ENCODE data around the gene SRGAP3. TPM values are rescaled to one million over a fixed set of nuclear protein-coding genes. Genes with fewer than 3 reads are reported as not detected.

SRGAP3 gene
- total and polyA plus RNA-seq, 5 donors, result 1.4 to 7.9 (median 2.7) TPM

DNA sequence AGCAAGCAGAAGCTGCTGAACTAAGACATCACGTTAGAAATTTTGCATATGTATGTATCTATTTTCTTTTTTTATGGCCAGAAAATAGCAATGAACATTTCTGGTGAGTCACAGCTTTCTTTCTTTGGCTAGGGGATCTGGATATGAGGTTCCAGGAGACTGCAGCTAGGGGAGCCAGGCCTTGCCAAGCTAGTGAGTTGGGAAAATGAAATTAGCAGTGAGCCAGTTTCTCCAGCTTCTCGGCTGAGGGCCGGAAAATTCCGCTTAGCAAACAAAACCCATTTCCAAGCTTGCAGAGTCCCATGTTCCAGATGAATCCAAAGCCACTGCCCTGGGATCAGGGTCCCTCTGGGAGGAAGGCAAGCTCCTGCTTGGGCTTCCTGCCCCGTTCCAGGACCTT, 137.6 kb downstream of the SRGAP3 start:
- Histone ChIP-seq H3K4me3 (ENCODE audit: low read length) (no peak overlapping the region), H3K9me3 (ENCODE audit: control insufficient read depth, low read length) (no peaks in the 10 kb centered on the region), H3K27me3 (ENCODE audit: control insufficient read depth, insufficient read depth) (no peaks in the 10 kb centered on the region), H3K4me1 (ENCODE audit: control insufficient read depth, insufficient read depth, low read length) (no peaks in the 10 kb centered on the region), H3K27ac (ENCODE audit: low read length) (no peak overlapping the region)
- intact Hi-C loops (cut with DNase I), result no loop called here
- WGBS, result 35% methylated on average over 5 of the region's 5 CpGs
- peak; percentile 74 to 86 for ATAC-seq
- peak; percentile 63 to 85 (median 78) for DNase-seq

GRCh38 chr3:9111417-9111816, 138.0 kb downstream of the SRGAP3 start:
- Histone ChIP-seq H3K4me1 (ENCODE audit: control insufficient read depth, insufficient read depth, low read length) (no peaks in the 10 kb centered on the region), H3K9me3 (ENCODE audit: control insufficient read depth, low read length) (no peaks in the 10 kb centered on the region), H3K27me3 (ENCODE audit: control insufficient read depth, insufficient read depth) (no peaks in the 10 kb centered on the region), H3K4me3 (ENCODE audit: low read length) (no peak overlapping the region), H3K27ac (ENCODE audit: low read length) (no peak overlapping the region)
- WGBS, result 80% methylated on average over 7 of the region's 7 CpGs
- DNase-seq (peak in 2 of 3 donors; percentile 25 to 62), ATAC-seq (peak; percentile 12 to 17)
- intact Hi-C loops (cut with DNase I), result no loop called here

- no peak overlapping the region for H3K27ac ChIP-seq (ENCODE audit: low read length)
- H3K9me3 ChIP-seq (ENCODE audit: control insufficient read depth, low read length), result no peaks in the 10 kb centered on the region
- H3K27me3 ChIP-seq (ENCODE audit: control insufficient read depth, insufficient read depth), result no peaks in the 10 kb centered on the region
- peak in 1 of 2 donors; percentile 9 for ATAC-seq
- intact Hi-C loops (cut with DNase I), result no loop called here
- no peak overlapping the region for H3K4me3 ChIP-seq (ENCODE audit: low read length)
- no peak for DNase-seq
- WGBS, result 86% methylated on average over 5 of the region's 5 CpGs
- H3K4me1 ChIP-seq (ENCODE audit: control insufficient read depth, insufficient read depth, low read length), result no peaks in the 10 kb centered on the region
These were observed 138.6 kb downstream of the SRGAP3 start for GRCh38 chr3:9110802-9111201.

DNA sequence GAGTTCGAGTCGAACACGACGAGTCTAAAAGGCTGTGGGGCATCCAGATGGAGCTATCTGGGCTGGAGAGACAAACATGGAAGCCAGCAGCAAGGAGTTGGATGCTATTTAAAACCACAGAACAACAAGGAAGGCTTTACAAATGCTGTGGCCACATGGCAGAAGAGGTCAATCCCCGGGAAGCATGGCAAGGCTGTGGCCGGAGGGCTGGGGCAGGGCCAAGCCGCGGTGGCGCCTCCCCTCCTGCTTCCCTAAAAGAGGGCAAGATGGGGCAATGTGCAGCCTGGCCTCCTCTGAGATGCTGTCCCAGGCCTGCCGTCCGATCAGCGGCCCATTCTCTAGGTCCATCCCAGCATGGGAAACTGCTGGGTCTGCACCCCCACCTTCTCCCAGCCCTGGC, 139.1 kb downstream of the SRGAP3 start:
- ATAC-seq (peak; percentile 38 to 54), DNase-seq (peak in 2 of 3 donors; percentile 46 to 68)
- intact Hi-C loops (cut with DNase I), result no loop called here
- 90% methylated on average over 12 of the region's 12 CpGs for WGBS
- Histone ChIP-seq H3K27me3 (ENCODE audit: control insufficient read depth, insufficient read depth) (no peaks in the 10 kb centered on the region), H3K27ac (ENCODE audit: low read length) (no peak overlapping the region), H3K4me3 (ENCODE audit: low read length) (no peak overlapping the region), H3K9me3 (ENCODE audit: control insufficient read depth, low read length) (no peaks in the 10 kb centered on the region), H3K4me1 (ENCODE audit: control insufficient read depth, insufficient read depth, low read length) (no peaks in the 10 kb centered on the region)

- 71% methylated on average over 3 of the region's 3 CpGs for WGBS
- peak in 1 of 2 donors; percentile 23 for ATAC-seq
These were observed 139.9 kb downstream of the SRGAP3 start for GRCh38 chr3:9109568-9109914.

DNA sequence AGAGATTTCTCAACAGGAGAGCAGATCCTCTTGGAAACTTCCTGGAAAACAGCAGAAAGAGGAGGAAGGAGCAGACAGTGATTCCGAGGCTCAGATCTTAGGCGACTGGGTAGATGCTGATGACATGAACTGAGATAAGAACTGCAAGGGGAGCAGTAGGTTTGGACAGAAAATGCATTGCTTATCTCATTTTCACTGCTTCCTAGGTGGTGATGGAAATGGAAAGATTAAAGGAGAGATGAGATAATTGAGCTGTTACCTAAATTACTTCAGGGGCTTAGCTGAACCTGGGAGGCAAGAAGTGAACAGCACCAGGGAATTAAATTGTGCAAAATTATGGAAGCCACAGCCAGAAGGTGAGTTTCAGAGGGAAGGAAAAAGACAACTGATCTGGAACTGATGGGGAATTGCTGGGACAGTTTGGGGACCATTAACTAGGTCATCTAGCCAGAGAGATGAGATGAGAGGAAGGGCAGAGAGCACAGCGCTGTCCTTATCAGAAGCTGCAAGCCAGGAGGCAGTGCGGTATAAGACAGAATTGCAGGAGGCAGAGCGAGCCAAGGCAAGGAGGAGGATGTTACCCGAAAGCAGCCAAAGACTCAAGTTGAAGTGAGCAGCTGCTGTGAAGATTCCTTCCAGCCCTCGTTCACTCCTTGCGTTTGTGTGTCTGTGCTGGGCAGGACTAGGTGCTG, 140.4 kb downstream of the SRGAP3 start:
- intact Hi-C loops (cut with DNase I), result no loop called here
- no peak for DNase-seq
- no peaks in the 10 kb centered on the region for H3K9me3 ChIP-seq (ENCODE audit: control insufficient read depth, low read length)
- 50% methylated on average over 8 of the region's 8 CpGs for whole genome bisulfite sequencing
- H3K4me3 ChIP-seq (ENCODE audit: low read length), result no peak overlapping the region
- H3K27me3 ChIP-seq (ENCODE audit: control insufficient read depth, insufficient read depth), result no peaks in the 10 kb centered on the region
- no peak overlapping the region for H3K27ac ChIP-seq (ENCODE audit: low read length)
- H3K4me1 ChIP-seq (ENCODE audit: control insufficient read depth, insufficient read depth, low read length), result no peaks in the 10 kb centered on the region
- ATAC-seq, result no peak

More at GRCh38 chr3:9109568-9109914, 139.9 kb downstream of the SRGAP3 start:
- H3K27ac ChIP-seq (ENCODE audit: low read length), result no peak overlapping the region
- no peaks in the 10 kb centered on the region for H3K4me1 ChIP-seq (ENCODE audit: control insufficient read depth, insufficient read depth, low read length)
- H3K27me3 ChIP-seq (ENCODE audit: control insufficient read depth, insufficient read depth), result no peaks in the 10 kb centered on the region
- intact Hi-C loops (cut with DNase I), result no loop called here
- H3K4me3 ChIP-seq (ENCODE audit: low read length), result no peak overlapping the region
- DNase-seq, result no peak
- no peaks in the 10 kb centered on the region for H3K9me3 ChIP-seq (ENCODE audit: control insufficient read depth, low read length)

DNA sequence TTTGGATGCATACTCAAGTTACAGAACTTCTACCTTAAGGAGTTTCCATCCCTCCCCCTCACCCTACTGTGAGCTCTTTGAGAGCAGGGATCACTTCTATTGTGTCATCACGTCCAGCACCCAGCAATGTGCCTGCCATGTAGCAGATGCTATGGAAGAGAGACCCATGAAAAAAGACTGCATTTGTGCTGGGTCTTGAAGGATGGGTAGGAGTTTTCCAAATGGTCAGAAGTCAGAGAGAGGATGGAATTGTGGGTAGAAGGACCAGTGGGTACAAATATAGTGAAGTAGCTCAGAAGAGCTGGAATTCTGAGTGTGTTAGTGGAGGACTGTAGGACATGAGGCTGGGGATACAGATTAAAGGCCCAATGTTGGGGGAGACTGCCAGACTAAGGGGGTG, 141.7 kb downstream of the SRGAP3 start:
- Histone ChIP-seq H3K4me1 (ENCODE audit: control insufficient read depth, insufficient read depth, low read length) (no peaks in the 10 kb centered on the region), H3K9me3 (ENCODE audit: control insufficient read depth, low read length) (no peaks in the 10 kb centered on the region), H3K27me3 (ENCODE audit: control insufficient read depth, insufficient read depth) (no peaks in the 10 kb centered on the region), H3K27ac (ENCODE audit: low read length) (no peak overlapping the region), H3K4me3 (ENCODE audit: low read length) (no peak overlapping the region)
- WGBS, result 91% methylated on average over 1 of the region's 1 CpG
- ATAC-seq, result no peak
- intact Hi-C loops (cut with DNase I), result no loop called here
- DNase-seq, result no peak

DNA sequence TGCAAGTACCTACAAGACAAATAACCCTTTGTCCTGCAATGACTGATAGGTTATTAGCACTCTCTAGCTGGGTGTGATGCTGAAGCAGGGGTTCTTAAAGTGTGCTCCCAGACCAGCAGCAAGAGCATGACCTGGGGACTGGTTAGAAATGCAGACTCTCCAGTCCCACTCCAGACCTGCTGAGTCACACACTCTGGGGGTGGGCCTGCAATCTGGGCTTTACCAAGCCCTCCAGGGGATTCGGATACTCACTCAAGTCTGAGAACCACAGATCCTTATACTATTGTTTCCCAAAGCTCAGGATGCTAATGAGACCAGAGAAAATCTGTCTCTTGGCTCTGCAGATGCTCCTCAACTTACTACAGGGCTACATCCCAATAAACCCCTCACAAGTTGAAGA, 144.0 kb downstream of the SRGAP3 start:
- H3K4me1 ChIP-seq (ENCODE audit: control insufficient read depth, insufficient read depth, low read length), result no peaks in the 10 kb centered on the region
- intact Hi-C loops (cut with DNase I), result no loop called here
- H3K27me3 ChIP-seq (ENCODE audit: control insufficient read depth, insufficient read depth), result no peaks in the 10 kb centered on the region
- WGBS, result 69% methylated on average over 1 of the region's 1 CpG
- H3K27ac ChIP-seq (ENCODE audit: low read length), result no peak overlapping the region
- no peaks in the 10 kb centered on the region for H3K9me3 ChIP-seq (ENCODE audit: control insufficient read depth, low read length)
- ATAC-seq, result no peak
- H3K4me3 ChIP-seq (ENCODE audit: low read length), result no peak overlapping the region
- DNase-seq, result no peak

- DNase-seq (no peak), ATAC-seq (no peak)
- H3K4me1 ChIP-seq (ENCODE audit: control insufficient read depth, insufficient read depth, low read length), result no peaks in the 10 kb centered on the region
- H3K4me3 ChIP-seq (ENCODE audit: low read length), result no peak overlapping the region
- WGBS, result 94% methylated on average over 4 of the region's 4 CpGs
- no peak overlapping the region for H3K27ac ChIP-seq (ENCODE audit: low read length)
- no peaks in the 10 kb centered on the region for H3K27me3 ChIP-seq (ENCODE audit: control insufficient read depth, insufficient read depth)
- intact Hi-C loops (cut with DNase I), result no loop called here
- no peaks in the 10 kb centered on the region for H3K9me3 ChIP-seq (ENCODE audit: control insufficient read depth, low read length)
These were observed 145.3 kb downstream of the SRGAP3 start for GRCh38 chr3:9104121-9104520.

- intact Hi-C loops (cut with DNase I), result no loop called here
- 62% methylated on average over 12 of the region's 12 CpGs for WGBS
- Histone ChIP-seq H3K4me1 (ENCODE audit: control insufficient read depth, insufficient read depth, low read length) (no peaks in the 10 kb centered on the region), H3K27ac (ENCODE audit: low read length) (no peak overlapping the region), H3K27me3 (ENCODE audit: control insufficient read depth, insufficient read depth) (no peaks in the 10 kb centered on the region), H3K4me3 (ENCODE audit: low read length) (no peak overlapping the region), H3K9me3 (ENCODE audit: control insufficient read depth, low read length) (no peaks in the 10 kb centered on the region)
- no peak for DNase-seq
- ATAC-seq, result no peak
These were observed 147.0 kb downstream of the SRGAP3 start for GRCh38 chr3:9102240-9102981.

DNA sequence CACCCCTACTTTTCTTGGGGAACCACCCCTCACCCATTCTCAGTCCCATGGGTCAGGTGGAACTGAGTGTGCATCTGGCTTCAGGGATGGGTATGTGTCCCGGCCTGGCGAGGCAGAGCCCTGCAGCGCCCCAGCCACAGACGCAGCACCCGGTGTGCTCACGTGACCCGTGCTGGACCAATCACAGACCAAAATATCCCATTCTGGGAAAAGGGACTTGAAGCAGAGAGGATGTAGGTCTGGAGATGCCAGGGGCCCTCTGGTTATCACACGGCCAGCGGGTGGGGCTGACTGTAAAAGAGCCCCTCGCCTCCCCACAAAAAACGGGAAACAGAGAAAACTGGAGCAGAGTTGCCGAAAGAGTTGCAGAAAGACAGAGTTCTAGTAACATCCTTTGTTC, 148.2 kb downstream of the SRGAP3 start:
- no peak for DNase-seq
- peak in 1 of 2 donors; percentile 28 for ATAC-seq
- Histone ChIP-seq H3K9me3 (ENCODE audit: control insufficient read depth, low read length) (no peaks in the 10 kb centered on the region), H3K27me3 (ENCODE audit: control insufficient read depth, insufficient read depth) (no peaks in the 10 kb centered on the region), H3K27ac (ENCODE audit: low read length) (no peak overlapping the region), H3K4me1 (ENCODE audit: control insufficient read depth, insufficient read depth, low read length) (no peaks in the 10 kb centered on the region), H3K4me3 (ENCODE audit: low read length) (no peak overlapping the region)
- intact Hi-C loops (cut with DNase I), result no loop called here
- 64% methylated on average over 12 of the region's 12 CpGs for WGBS

Measured in right cardiac atrium (tissue), 5 donors.